ENCODE data around the gene DOLK.
"Not testable (repeated sequence)": the region's sequence is repeated elsewhere in the genome, so short reads cannot be mapped to it uniquely, and the experiment has no call there.

The DOLK gene
- total RNA-seq: 13.0 to 13.8 reads per million in 2 donors

- DNase-seq: peak; percentile 97
These were observed at the start of gene DOLK, which contains the start of gene NUP188 for GRCh38 chr9:128947527-128948301. DOLK (minus strand) TSS chr9:128947603; CDS start chr9:128947303, 300 bp downstream. NUP188 (plus strand) TSS chr9:128947699; CDS start chr9:128947720, 21 bp downstream.

DNA sequence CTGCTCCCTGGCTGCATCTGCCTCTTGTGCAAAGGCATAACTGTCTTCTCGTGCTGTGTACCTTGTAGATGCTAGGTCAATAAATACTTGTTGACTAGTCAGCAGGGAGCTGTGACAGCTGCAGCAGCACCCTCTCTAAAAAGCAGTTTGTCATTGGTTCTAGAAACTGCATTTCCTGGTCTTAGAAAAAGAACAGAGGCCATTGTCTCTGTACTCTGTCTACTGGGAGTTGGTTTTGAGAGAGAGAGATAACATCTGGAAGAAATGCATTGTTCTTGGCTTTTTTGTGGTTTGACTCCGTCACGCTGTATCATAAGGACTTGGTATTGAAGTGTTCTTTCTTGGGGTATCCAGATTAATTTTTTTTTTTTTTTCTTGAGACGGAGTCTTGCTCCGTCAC lies 48.4 kb upstream of the DOLK start:
- no peak for DNase-seq

GRCh38 chr9:128992995-128993394 lies 45.6 kb upstream of the DOLK start:
- DNase-seq: no peak

- no peak for DNase-seq
These were observed 40.4 kb upstream of the DOLK start for GRCh38 chr9:128987805-128988204.

DNA sequence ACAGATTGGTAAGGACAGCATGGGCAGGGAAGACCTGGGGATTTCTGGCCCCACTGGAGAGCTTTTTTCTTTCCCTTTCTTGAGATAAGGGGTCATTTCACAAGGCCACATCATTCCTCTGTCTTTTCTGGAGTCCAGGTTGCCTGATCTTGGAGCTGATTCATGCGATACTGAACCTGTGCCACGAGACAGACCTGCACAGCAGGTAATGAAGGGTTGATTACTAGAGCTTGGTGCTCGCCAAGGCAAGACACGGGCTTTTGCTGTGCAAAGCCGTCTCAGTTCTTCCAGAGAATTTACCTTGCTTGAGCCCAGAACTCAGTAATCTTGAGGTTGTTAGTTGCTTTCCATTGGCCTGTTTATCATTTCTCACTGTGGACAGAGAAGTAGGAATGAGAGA lies 39.3 kb upstream of the DOLK start:
- DNase-seq: no peak

GRCh38 chr9:128983536-128983935 lies 36.1 kb upstream of the DOLK start:
- DNase-seq: no peak

DNA sequence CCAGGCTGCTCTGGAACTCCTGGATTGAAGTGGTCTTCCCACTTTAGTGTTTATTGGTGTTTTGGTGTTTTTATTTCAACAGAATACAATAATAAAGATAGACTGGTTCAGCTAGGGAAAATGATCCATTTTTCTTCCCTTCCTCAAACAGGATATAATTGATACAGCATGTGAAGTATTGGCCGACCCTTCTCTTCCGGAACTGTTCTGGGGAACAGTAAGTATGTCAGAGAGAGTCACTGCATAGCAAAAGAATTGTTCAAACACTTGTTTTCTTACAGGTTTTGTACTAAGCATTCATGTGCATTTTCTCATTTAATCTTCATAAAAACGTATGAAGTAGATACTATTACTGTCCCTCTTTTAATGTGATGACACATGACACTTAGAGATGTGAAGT lies 31.7 kb upstream of the DOLK start:
- DNase-seq: no peak

- DNase-seq: no peak
These were observed 25.6 kb upstream of the DOLK start for GRCh38 chr9:128972956-128973355.

DNA sequence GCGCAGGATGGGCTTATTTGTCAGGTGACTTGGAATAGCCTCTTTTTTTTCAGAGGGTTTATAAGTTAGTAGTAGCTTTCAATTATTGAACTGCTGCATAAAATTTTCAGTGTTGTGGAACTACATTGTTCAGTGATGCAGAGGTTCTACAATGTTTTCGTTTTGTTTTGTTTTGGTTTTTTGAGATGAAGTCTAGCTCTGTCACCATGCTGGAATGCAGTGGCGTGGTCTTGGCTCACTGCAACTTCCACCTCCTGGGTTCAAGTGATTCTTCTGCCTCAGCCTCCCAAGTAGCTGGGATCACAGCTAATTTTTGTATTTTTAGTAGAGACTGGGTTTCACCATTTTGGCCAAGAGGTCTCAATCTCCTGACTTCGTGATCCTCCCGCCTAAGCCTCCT lies 22.1 kb upstream of the DOLK start:
- no peak for DNase-seq

- DNase-seq: not testable (repeated sequence)
These were observed 14.0 kb upstream of the DOLK start for GRCh38 chr9:128961403-128961802.

DNA sequence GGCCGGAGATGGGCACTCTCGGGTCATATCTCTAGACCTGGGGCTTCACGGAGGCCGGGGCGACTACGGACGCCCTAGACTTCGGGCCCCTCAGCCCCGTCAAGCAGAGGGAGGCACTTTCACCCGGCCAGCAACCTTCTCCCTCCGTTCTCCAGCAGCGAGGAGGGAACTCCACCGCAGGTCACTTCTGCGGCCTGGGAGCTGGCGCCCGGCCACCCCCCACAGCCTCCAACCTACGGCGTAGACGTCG lies 201 bp downstream of the DOLK start:
- DNase-seq: no peak

GRCh38 chr9:128946571-128947276 lies 679 bp downstream of the DOLK start:
- no peak for DNase-seq

- DNase-seq: no peak
These were observed 1.5 kb downstream of the DOLK start for GRCh38 chr9:128945798-128946501.

GRCh38 chr9:128944966-128945365 lies 2.4 kb downstream of the DOLK start:
- not testable (repeated sequence) for DNase-seq

DNA sequence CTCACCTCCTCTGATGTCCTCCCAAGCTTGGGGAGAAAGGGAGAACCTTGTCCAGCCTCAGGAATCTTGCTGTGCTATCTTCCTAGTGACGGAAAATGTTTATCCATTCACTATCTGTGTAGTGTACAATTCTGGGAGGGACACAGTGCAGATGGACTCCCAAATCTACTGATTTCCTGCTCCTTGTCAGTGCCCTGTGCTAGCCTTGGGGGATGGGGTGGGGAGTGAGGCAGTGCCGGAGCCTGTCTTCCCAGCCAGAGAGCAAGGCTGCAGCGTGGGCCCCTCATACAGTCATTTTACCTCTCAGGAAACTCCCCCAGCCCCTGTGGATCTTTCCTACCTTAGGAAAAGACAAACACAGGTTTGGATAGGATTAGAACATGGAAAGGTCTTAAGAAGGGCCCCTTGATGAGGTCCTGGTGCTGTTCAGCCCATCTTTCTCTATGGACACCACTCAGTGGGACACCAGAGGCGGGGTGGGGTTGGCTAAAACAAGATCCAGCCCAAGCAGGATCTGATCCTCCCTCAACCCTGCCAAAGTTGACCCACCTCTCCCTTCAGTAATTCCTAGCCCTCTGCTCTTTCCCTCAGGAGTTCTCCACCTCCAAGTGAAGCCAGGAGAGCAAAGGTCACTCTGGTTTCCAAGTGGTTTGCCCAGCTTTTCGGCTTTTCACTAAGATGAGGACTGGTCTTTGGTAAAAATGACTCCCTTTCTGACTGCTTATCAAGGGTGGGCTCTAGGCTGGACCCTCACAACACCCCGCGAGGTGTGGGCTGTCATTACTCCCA lies 3.4 kb downstream of the DOLK start:
- no peak for DNase-seq

GRCh38 chr9:128940946-128941755 lies 6.3 kb downstream of the DOLK start:
- no peak for DNase-seq

DNA sequence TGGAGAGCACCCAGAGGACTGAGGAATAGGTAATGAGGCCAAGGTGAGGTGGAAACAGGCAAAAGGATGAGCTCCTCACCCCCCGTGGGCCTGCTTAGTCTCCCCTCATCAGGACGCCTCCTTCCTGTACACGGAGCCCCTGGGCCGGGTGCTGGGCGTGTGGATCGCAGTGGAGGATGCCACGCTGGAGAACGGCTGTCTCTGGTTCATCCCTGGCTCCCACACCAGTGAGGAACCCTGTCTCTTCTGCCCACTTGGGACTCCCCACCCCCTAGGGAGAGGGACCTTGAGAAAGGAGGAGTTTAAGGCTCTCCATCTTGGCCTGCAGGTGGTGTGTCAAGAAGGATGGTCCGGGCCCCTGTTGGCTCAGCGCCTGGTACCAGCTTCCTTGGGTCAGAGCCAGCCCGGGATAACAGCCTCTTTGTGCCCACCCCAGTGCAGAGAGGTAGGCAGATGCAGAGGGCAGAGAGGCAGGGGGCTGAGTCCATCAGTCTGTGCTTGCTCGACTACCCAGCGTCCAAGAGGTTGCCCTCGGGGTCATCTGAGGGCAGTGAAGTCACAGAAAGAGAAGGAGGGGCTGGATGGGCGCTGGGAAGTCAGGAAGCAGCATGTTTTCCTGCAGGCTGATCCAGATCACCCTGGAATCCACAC lies 7.0 kb downstream of the DOLK start:
- no peak for DNase-seq

DNA sequence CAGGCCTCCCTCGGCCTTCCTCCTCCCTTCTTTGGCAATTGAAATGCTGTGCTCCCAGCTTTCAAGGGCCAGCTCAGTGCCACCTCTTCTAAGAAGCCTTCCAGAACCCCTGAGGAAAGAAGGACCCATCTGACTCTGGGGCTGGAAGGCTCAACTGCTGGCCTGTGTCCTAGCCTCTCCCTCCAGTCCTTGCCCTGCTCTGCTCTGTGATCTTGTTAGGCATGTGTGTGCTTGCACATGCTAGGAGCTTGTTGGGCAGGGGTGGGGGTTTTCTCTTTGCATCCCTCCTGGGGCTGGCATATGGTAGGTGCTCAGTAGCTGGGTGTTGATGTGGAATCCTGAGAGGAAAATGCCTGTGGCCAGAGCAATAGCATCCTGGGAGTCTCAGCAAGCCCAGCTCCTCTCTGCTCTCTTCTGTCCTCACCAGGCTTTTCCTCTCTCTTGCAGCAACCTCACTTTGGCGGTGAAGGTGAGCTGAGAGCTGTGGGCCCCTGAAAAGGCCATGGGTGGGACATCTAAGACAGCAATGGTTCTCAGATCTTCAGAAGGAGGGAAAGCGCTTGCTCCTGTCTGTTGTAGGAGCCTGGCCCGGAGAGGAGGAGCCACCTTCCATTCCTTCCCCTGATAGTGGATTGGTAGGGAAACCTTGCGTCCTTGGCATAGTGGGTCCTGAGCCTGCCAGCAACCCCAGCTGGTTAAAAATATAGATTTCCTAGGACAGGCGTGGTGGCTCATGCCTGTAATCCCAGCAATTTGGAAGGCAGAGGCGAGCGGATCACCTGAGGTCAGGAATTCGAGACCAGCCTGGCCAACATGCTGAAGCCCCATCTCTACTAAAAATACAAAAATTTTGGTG lies 9.9 kb downstream of the DOLK start:
- DNase-seq: no peak

DNA sequence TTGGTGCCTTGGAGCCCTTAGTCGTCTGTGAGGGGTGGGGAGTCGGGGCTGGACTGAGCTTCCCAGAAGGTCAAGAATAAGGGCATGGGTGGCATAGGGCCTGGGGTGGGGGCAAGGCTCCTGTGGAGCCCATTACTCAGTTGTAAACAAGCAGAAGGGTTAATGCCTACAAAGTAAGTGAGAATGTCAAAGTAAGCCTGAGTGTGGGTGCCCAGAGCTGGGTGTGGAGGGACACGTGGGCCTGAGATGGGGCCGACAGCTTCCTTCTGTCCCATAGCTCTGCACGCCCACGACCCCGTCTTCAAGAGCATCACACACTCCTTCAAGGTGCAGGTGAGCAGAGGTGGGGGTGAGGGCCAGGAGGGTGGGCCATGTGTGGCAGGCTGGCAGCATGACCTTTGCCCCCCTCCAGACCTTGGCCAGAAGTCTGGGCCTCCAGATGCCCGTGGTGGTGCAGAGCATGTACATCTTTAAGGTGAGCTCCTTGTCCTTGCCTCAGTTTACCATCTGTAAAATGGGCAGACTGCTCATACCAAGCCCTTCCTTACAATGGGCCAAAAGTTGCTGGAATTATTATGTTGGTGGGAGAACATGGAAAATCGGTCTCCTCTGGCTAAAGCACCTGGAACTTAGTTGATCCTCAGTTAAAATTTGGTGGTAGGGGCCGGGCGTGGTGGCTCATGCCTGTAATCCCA lies 11.1 kb downstream of the DOLK start:
- no peak for DNase-seq

GRCh38 chr9:128933731-128934130 lies 13.7 kb downstream of the DOLK start:
- no peak for DNase-seq

Data from activated gamma-delta T cell (primary cell).